K562 (cell line): Measurements from ENCODE around the gene DLGAP3. TPM values are rescaled to one million over a fixed set of nuclear protein-coding genes. Genes with fewer than 3 reads are reported as not detected.

Source experiments
- ATAC-seq: fragments of 200-7000 bp; cut with Tn5 transposase; 3 replicates; pipeline ENCODE4 v1.9.1; 2020; ENCODE audit warnings: moderate library complexity
- BruUV-seq: library from RNA; stranded (reverse); fragments of 400-500 nt; replicated peaks from 2 replicates; lab custom pipeline; 2021; lab: Mats Ljungman, UMichigan
- CTCF ChIA-PET: fragments of 300-600 bp; formaldehyde crosslinking; extraction: SDS; loops from one replicate; lab custom pipeline; 2021; ENCODE audit warnings: low intra/inter-chr PET ratio; lab: Yijun Ruan, JAX
- POLR2A ChIA-PET: fragments of 300-600, 350-650 bp; sonication (Branson Sonifier 250); formaldehyde crosslinking; extraction: SDS; loops from one replicate; lab custom pipeline; 2021; ENCODE audit warnings: antibody characterized with exemption, inconsistent platforms; lab: Yijun Ruan, JAX
- DNase-seq, 4 experiments: peaks; one replicate each; pipeline versions ENCODE4 v3.0.0 to v3.0.0-alpha.2; 2011 to 2018; ENCODE audit warnings: low spot score in 3 of 4, mixed read lengths in 3 of 4; ENCODE audit errors: extremely low read depth in 1 of 4
- FAIRE-seq: peaks from 2 replicates; lab custom pipeline; 2011; peaks lifted over from hg19 to GRCh38; lab: Jason Lieb, UNC
- H2AFZ ChIP-seq: 2 replicates; pipeline ENCODE4 v1.6.0; 2011; ENCODE audit warnings: low read depth, low read length, control low read depth, inconsistent platforms
- H3K27ac ChIP-seq: fragments of 200-600 bp; 3 replicates; pipeline ENCODE4 v1.8.0; 2011; ENCODE audit warnings: low read depth, mild to moderate bottlenecking, control low read depth, inconsistent platforms, low read length, moderate library complexity, mixed read lengths; ENCODE audit errors: extremely low read depth
- H3K27me3 ChIP-seq, 2 experiments: fragments of 300-600 bp in 1 of 2; 2 replicates in 1 of 2; 3 replicates in 1 of 2; pipeline versions ENCODE4 v1.6.0 to v1.8.0; 2011; ENCODE audit warnings: inconsistent platforms in 2 of 2, low read length in 2 of 2, mild to moderate bottlenecking in 1 of 2, mixed read lengths in 1 of 2, moderate library complexity in 1 of 2; ENCODE audit not compliant: control insufficient read depth in 2 of 2, insufficient read depth in 2 of 2
- H3K36me3 ChIP-seq: fragments of 300-600 bp; 3 replicates; pipeline ENCODE4 v1.8.0; 2011; ENCODE audit warnings: mild to moderate bottlenecking, low read length, inconsistent platforms; ENCODE audit not compliant: control insufficient read depth, insufficient read depth
- H3K4me1 ChIP-seq, 2 experiments: fragments of 200-600 bp in 1 of 2; replicated peaks in 1 of 2; 2 replicates in 1 of 2; 3 replicates in 1 of 2; pipeline versions ENCODE4 v1.5.1 to v1.8.0; 2011; ENCODE audit warnings: inconsistent platforms in 2 of 2, low read length in 2 of 2, mild to moderate bottlenecking in 1 of 2, mixed read lengths in 1 of 2, moderate library complexity in 1 of 2; ENCODE audit not compliant: control insufficient read depth in 2 of 2, insufficient read depth in 2 of 2
- H3K4me2 ChIP-seq: 2 replicates; pipeline ENCODE4 v1.6.1; 2011; ENCODE audit warnings: low read length, control low read depth, inconsistent platforms, mixed read lengths; ENCODE audit not compliant: insufficient read depth
- H3K4me3 ChIP-seq: fragments of 200-600 bp; sonication (generic), shearing (Covaris generic); 2 replicates; pipeline ENCODE4 v1.5.1; 2016; ENCODE audit warnings: control low read depth, inconsistent platforms
- H3K79me2 ChIP-seq: fragments of 200-600 bp; 3 replicates; pipeline ENCODE4 v1.8.0; 2011; ENCODE audit warnings: low read length, inconsistent platforms; ENCODE audit not compliant: control insufficient read depth, insufficient read depth
- H3K9ac ChIP-seq, 2 experiments: 2 replicates each; pipeline versions ENCODE4 v1.6.0 to v1.6.1; 2011; ENCODE audit warnings: low read depth in 2 of 2, low read length in 2 of 2, control low read depth in 1 of 2, inconsistent platforms in 1 of 2, mild to moderate bottlenecking in 1 of 2, mixed read lengths in 1 of 2; ENCODE audit not compliant: insufficient read depth in 1 of 2
- H3K9me1 ChIP-seq: one replicate; pipeline ENCODE4 v1.6.0; 2011; ENCODE audit warnings: inconsistent platforms, mild to moderate bottlenecking, low read length, moderate library complexity; ENCODE audit not compliant: control insufficient read depth, insufficient read depth
- H3K9me3 ChIP-seq: replicated peaks from 2 replicates; pipeline ENCODE4 v1.5.1; 2011; ENCODE audit warnings: low read depth, low read length, inconsistent platforms; ENCODE audit not compliant: control insufficient read depth, insufficient read depth
- H4K20me1 ChIP-seq: replicated peaks from 2 replicates; pipeline ENCODE4 v1.6.1; 2011; ENCODE audit warnings: low read length, inconsistent platforms, mixed read lengths; ENCODE audit not compliant: control insufficient read depth, insufficient read depth
- CTCF ChIP-seq, 3 experiments: IDR thresholded peaks in 2 of 3; conservative IDR thresholded peaks in 1 of 3; 2 replicates each; pipeline ENCODE4 v1.5.1; 2011 to 2012; ENCODE audit warnings: low read length in 3 of 3, mild to moderate bottlenecking in 3 of 3, control low read depth in 2 of 3, improper control_type of control experiment in 1 of 3, inconsistent platforms in 1 of 3, low read depth in 1 of 3, mixed read lengths in 1 of 3, moderate library complexity in 1 of 3; ENCODE audit not compliant: insufficient read depth in 2 of 3
- RAD21 ChIP-seq, 2 experiments: fragments of 250-450 bp in 1 of 2; fragments of 450-650 bp in 1 of 2; sonication (Bioruptor Pico) in 1 of 2; formaldehyde crosslinking in 1 of 2; IDR thresholded peaks in 1 of 2; conservative IDR thresholded peaks in 1 of 2; 2 replicates each; pipeline versions ENCODE4 v1.4.0 to v1.8.0; 2020 to 2022; ENCODE audit warnings: mild to moderate bottlenecking in 2 of 2, moderate library complexity in 1 of 2
- TCF7L2 ChIP-seq: fragments of 150-350 bp; IDR thresholded peaks from 2 replicates; pipeline ENCODE4 v1.6.1; 2016; ENCODE audit warnings: low read depth, mild to moderate bottlenecking, low read length, moderate library complexity
- whole genome bisulfite sequencing: fragments of 100-300 bp; shearing (Covaris generic); methylation state at CpG from one replicate; pipeline ENCODE4 v1.1.6; 2016; ENCODE audit warnings: low coverage, mixed read lengths; ENCODE audit not compliant: insufficient coverage; ENCODE audit errors: missing lambda C conversion rate; 5-methylcytosine and 5-hydroxymethylcytosine counted together
- in situ Hi-C: fragments of 300-500 bp; cut with MboI; formaldehyde crosslinking; loops from 4 replicates; pipeline ENCODE4 v1.15.0; 2018; ENCODE audit warnings: inconsistent platforms, mixed read lengths
- intact Hi-C: fragments of 100-400 bp; cut with micrococcal nuclease; formaldehyde crosslinking; loops from 2 replicates; pipeline ENCODE4 v1.14.2; 2022
- polyA plus RNA-seq, 8 experiments: library from polyadenylated mRNA; depleted of rRNA in 4 of 8; stranded (reverse) in 5 of 8; unstranded in 3 of 8; fragments of >200 nt; fragmentation: Nextera tagmentation in 2 of 8; fragmentation: Illumina TruSeq in 1 of 8; extraction: Ambion mirVana in 2 of 8; extraction: Trizol in 1 of 8; gene quantifications; 2 replicates each; pipeline versions ENCODE4 v1.2.1 to v1.2.3, GENCODE V29; 2011 to 2014; ENCODE audit warnings: inconsistent platforms in 1 of 8, missing spikeins in 1 of 8
- total RNA-seq, 7 experiments: library from RNA; depleted of rRNA in 6 of 7; stranded (reverse); fragments of >200 nt in 6 of 7; fragmentation: Illumina TruSeq in 2 of 7; extraction: Trizol in 2 of 7; gene quantifications; 2 replicates each; pipeline versions ENCODE4 v1.2.1 to v1.2.3, GENCODE V29; 2011 to 2021; ENCODE audit warnings: low replicate concordance in 1 of 7

Gene DLGAP3
- total and polyA plus RNA-seq, 9 of the 15 experiments (the other 6 are each of a cell fraction or from before 2014, with no cell fraction given): 0.01 to 0.16 (median 0.07) TPM; not detected in 6

- BruUV-seq: no TSS peak
- H4K20me1 ChIP-seq: peaks cover 3% of the 10 kb centered on the region; the same call in 1 of the 2 replicates
- ChIA-PET POLR2A (no interaction called here), CTCF (interaction anchor here (0.6 kb wide), 1 partner anchor 723 kb away, joined by 3 read pairs; no protein-coding TSS in a partner anchor)
- no peak overlapping the region for H3K4me2 ChIP-seq
- peaks cover 22 to 24% of the 10 kb centered on the region in 2 experiments for H3K27me3 ChIP-seq
- H3K27ac ChIP-seq: no peak overlapping the region
- FAIRE-seq (no peak), ATAC-seq (peak; percentile 42; the same call in 1 of the 3 replicates), DNase-seq (no peak)
- TF ChIP-seq CTCF (IDR thresholded peaks at IDR 0.05 in 2 of 3, conservative IDR thresholded peaks at IDR 0.05 in 1 of 3; ENCODE audit: insufficient read depth in 2 of 3, low read depth in 1 of 3, low read length in 3 of 3): peak in 1 of 3 experiments; percentile 49; a peak in 2 of 6 replicates
- TF ChIP-seq RAD21 (CRISPR knock-in tag; conservative IDR thresholded peaks at IDR 0.05 in 1 of 2, IDR thresholded peaks at IDR 0.05 in 1 of 2): peak; percentile 30 to 50
- TF ChIP-seq TCF7L2: no peak
- peaks cover 2% of the 10 kb centered on the region; the same call in 1 of the 2 replicates for H3K9me3 ChIP-seq
- H3K36me3 ChIP-seq: no peaks in the 10 kb centered on the region
- H3K9me1 ChIP-seq: no peaks in the 10 kb centered on the region
- H2AFZ ChIP-seq: no peak overlapping the region
- H3K4me1 ChIP-seq: no peaks in the 10 kb centered on the region
- no peak overlapping the region for H3K9ac ChIP-seq
- H3K4me3 ChIP-seq: no peak overlapping the region
- H3K79me2 ChIP-seq: no peaks in the 10 kb centered on the region
- in situ Hi-C loops: no loop called here
- intact Hi-C loops: no loop called here
- WGBS: 0% methylated on average over 1 of the region's 1 CpG
These were observed 32.8 kb downstream of the DLGAP3 start for GRCh38 chr1:34896612-34897011.
